IPS DF 6.9 (cell line): Measurements from ENCODE around the gene USH2A.

ENCODE experiments used
- DNase-seq: peaks from one replicate; pipeline ENCODE4 v3.0.0-alpha.2; 2013; ENCODE audit warnings: low read depth, low spot score
- H3K27ac ChIP-seq: one replicate; pipeline ENCODE4 v1.5.1; 2013; ENCODE audit warnings: low read length, control low read depth
- H3K27me3 ChIP-seq: 2 replicates; pipeline ENCODE4 v1.6.1; 2013; ENCODE audit warnings: mild to moderate bottlenecking, low read length; ENCODE audit not compliant: control insufficient read depth, insufficient read depth
- H3K36me3 ChIP-seq: 2 replicates; pipeline ENCODE4 v1.6.1; 2013; ENCODE audit warnings: low read length; ENCODE audit not compliant: control insufficient read depth, insufficient read depth
- H3K4me1 ChIP-seq: 2 replicates; pipeline ENCODE4 v1.6.1; 2013; ENCODE audit warnings: low read length; ENCODE audit not compliant: control insufficient read depth, insufficient read depth
- H3K4me3 ChIP-seq: 2 replicates; pipeline ENCODE4 v1.5.1; 2013; ENCODE audit warnings: mild to moderate bottlenecking, low read length
- H3K9me3 ChIP-seq: 2 replicates; pipeline ENCODE4 v1.6.1; 2013; ENCODE audit warnings: low read length, inconsistent platforms; ENCODE audit not compliant: control insufficient read depth, insufficient read depth
- WGBS: extraction: QIAGEN DNeasy Blood & Tissue Kit; methylation state at CpG from one replicate; pipeline ENCODE4 v1.1.7; 2013; ENCODE audit warnings: mixed read lengths, missing lambda C conversion rate; ENCODE audit not compliant: insufficient read length, insufficient coverage; 5-methylcytosine and 5-hydroxymethylcytosine counted together

Gene USH2A

GRCh38 chr1:215786997-215787396 lies 636.3 kb downstream of the USH2A start:
- H3K4me3 ChIP-seq, result no peak overlapping the region
- no peaks in the 10 kb centered on the region for H3K4me1 ChIP-seq
- no peak for DNase-seq
- H3K36me3 ChIP-seq, result no peaks in the 10 kb centered on the region
- no peaks in the 10 kb centered on the region for H3K27me3 ChIP-seq
- H3K9me3 ChIP-seq, result no peaks in the 10 kb centered on the region
- H3K27ac ChIP-seq, result no peak overlapping the region

DNA sequence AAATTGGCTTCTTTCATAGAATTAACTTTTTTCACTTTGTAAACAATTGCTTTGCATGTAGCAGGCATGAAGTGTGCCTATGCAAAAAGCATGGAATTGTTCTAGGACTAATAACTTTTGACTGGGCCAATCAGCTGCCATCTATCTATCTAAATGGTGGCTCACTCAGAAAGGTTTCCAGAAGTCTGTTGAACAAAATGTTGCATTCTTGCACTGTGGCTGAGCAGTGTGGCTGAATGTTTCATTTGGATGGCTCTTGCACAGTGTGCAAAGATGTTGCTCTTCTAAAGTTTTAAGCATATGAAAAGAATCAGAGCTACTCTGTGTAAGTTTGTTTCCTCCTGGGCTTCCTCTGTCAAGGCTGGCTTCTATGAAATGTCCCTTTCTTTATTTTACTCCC lies 642.6 kb downstream of the USH2A start:
- Histone ChIP-seq H3K27me3 (no peaks in the 10 kb centered on the region), H3K36me3 (no peaks in the 10 kb centered on the region), H3K27ac (no peak overlapping the region), H3K4me1 (no peaks in the 10 kb centered on the region), H3K9me3 (no peaks in the 10 kb centered on the region), H3K4me3 (no peak overlapping the region)
- no peak for DNase-seq

DNA sequence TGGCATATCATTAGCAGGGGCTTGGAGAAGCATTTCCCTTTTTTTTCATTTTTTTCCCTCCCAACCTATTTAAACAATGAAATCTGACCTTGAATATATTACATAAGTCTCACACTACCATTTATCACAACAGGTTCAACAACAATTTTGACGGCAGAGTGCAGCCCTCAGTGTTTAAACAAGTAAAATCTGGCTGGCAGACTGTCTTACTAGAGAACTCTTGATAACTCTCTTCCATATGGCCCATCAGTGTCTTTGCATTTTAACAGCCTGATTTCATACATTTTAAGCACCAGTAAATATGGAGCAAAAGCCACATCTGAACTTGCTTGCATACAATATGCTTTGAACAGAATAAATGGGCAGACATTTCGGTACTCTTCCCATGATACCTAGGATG lies 643.1 kb downstream of the USH2A start:
- H3K4me3 ChIP-seq, result no peak overlapping the region
- no peak for DNase-seq
- H3K36me3 ChIP-seq, result no peaks in the 10 kb centered on the region
- WGBS, result no CpG with 5 or more reads among the region's 2 CpGs
- H3K27me3 ChIP-seq, result no peaks in the 10 kb centered on the region
- no peak overlapping the region for H3K27ac ChIP-seq
- H3K9me3 ChIP-seq, result no peaks in the 10 kb centered on the region
- no peaks in the 10 kb centered on the region for H3K4me1 ChIP-seq

DNA sequence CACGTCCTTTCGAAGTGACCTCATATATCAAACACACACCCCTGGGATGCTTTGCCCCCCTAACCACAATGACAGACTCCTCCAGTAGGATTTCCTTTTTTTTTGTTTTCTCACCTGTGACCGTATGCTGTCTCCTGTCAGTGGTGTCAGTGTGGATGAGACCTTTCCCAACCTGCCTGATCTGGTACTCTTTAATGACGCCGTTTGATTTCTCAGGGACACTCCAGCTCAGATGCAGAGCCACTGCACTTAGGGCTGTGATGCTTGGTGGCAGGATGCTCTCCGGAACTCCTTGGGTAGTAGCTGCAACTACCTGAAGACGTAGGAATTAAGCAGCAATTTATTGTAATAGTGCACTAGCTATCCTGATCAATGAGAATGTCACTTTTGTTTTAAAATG lies 643.5 kb downstream of the USH2A start:
- no peaks in the 10 kb centered on the region for H3K4me1 ChIP-seq
- H3K9me3 ChIP-seq, result no peaks in the 10 kb centered on the region
- H3K36me3 ChIP-seq, result no peaks in the 10 kb centered on the region
- no peak for DNase-seq
- no peaks in the 10 kb centered on the region for H3K27me3 ChIP-seq
- H3K27ac ChIP-seq, result no peak overlapping the region
- no peak overlapping the region for H3K4me3 ChIP-seq
- no CpG with 5 or more reads among the region's 7 CpGs for WGBS

DNA sequence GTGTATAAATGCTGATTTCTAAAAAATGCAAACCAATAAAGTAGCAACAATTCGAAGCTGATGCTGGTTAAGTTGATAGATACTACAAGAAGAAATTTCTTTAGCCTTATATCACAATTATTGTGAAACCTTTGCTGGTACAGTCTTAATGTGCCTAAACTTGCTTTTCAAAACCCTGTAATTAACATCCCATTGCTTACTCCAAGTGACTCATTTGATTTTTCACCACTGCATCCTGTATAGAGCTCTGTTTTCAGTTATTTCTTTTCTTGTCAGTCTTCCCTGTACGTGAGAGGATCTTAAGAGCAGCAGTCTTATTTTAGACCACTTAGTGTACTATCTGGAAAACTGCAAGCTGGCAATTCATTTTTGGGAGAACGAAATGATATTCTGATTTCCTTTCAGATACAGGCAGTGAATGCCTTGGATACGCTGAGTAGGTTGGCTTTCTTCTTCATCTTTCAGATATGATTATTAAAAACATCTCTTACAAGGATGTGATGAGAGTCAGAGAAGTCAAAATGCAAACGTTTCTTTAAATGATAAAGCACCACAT lies 645.8 kb downstream of the USH2A start:
- Histone ChIP-seq H3K4me1 (no peaks in the 10 kb centered on the region), H3K9me3 (no peaks in the 10 kb centered on the region), H3K27me3 (no peaks in the 10 kb centered on the region), H3K27ac (no peak overlapping the region), H3K4me3 (no peak overlapping the region), H3K36me3 (no peaks in the 10 kb centered on the region)
- DNase-seq, result no peak
- no CpG with 5 or more reads among the region's 5 CpGs for WGBS

GRCh38 chr1:215776336-215776735 lies 646.9 kb downstream of the USH2A start:
- H3K27ac ChIP-seq, result no peak overlapping the region
- H3K4me3 ChIP-seq, result no peak overlapping the region
- H3K4me1 ChIP-seq, result no peaks in the 10 kb centered on the region
- no CpG with 5 or more reads among the region's 5 CpGs for WGBS
- no peaks in the 10 kb centered on the region for H3K9me3 ChIP-seq
- DNase-seq, result no peak
- no peaks in the 10 kb centered on the region for H3K36me3 ChIP-seq
- H3K27me3 ChIP-seq, result no peaks in the 10 kb centered on the region

GRCh38 chr1:215772151-215772550 lies 651.1 kb downstream of the USH2A start:
- no CpG with 5 or more reads among the region's 1 CpG for WGBS
- DNase-seq, result no peak
- H3K4me1 ChIP-seq, result no peaks in the 10 kb centered on the region; the same call in 1 of the 2 replicates
- H3K9me3 ChIP-seq, result no peaks in the 10 kb centered on the region
- H3K27ac ChIP-seq, result no peak overlapping the region
- H3K4me3 ChIP-seq, result no peak overlapping the region
- no peaks in the 10 kb centered on the region for H3K36me3 ChIP-seq
- no peaks in the 10 kb centered on the region for H3K27me3 ChIP-seq

DNA sequence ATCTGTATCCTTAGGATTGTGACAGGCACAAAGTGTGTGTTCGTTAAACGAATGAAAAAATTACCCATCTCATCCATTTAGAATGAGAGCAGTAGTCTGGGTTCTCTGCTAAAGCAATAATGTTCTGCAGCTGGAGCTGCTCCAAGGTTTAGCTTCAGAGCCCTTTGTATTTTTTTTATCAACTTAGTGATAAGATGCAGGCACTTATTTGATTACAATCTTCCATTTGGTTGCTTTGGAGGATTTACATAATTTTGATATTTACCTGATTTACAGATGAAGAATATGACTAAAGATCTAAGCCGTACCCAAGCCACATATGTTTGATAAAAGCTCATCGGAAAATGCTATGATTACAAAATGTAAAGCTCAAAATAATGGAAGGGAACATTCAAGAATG lies 654.9 kb downstream of the USH2A start:
- no peaks in the 10 kb centered on the region for H3K9me3 ChIP-seq
- H3K27me3 ChIP-seq, result no peaks in the 10 kb centered on the region
- H3K4me1 ChIP-seq, result no peaks in the 10 kb centered on the region; the same call in 1 of the 2 replicates
- no peaks in the 10 kb centered on the region for H3K36me3 ChIP-seq
- H3K4me3 ChIP-seq, result no peak overlapping the region
- WGBS, result no CpG with 5 or more reads among the region's 4 CpGs
- H3K27ac ChIP-seq, result no peak overlapping the region
- DNase-seq, result no peak

- Histone ChIP-seq H3K27ac (no peak overlapping the region), H3K27me3 (no peaks in the 10 kb centered on the region), H3K9me3 (no peaks in the 10 kb centered on the region), H3K4me3 (no peak overlapping the region), H3K4me1 (no peaks in the 10 kb centered on the region; the same call in 1 of the 2 replicates), H3K36me3 (no peaks in the 10 kb centered on the region)
- DNase-seq, result no peak
- no CpG with 5 or more reads among the region's 2 CpGs for WGBS
Measured at GRCh38 chr1:215767761-215768160, 655.5 kb downstream of the USH2A start.

DNA sequence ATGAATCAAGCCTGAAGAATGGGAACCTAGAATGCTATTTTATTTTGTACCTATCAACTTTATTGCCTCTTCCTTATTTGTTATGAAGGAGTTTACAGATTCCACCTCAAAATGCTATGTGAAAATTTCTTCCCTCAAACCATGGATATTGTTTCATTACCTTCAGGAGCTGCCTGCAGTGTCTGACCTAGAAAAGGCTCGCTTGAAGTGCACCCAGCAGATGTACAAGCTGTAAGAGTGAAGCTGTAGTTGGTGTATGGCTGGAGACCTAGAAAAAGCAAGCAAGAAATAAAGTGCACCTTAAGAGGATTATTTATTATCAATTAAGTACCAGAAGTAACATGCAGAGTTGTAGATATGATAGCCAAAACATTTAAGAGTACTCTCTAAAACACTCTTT lies 656.7 kb downstream of the USH2A start:
- Histone ChIP-seq H3K27me3 (no peaks in the 10 kb centered on the region), H3K9me3 (no peaks in the 10 kb centered on the region), H3K4me3 (no peak overlapping the region), H3K36me3 (no peaks in the 10 kb centered on the region), H3K27ac (no peak overlapping the region), H3K4me1 (no peaks in the 10 kb centered on the region; the same call in 1 of the 2 replicates)
- WGBS, result no CpG with 5 or more reads among the region's 1 CpG
- no peak for DNase-seq

DNA sequence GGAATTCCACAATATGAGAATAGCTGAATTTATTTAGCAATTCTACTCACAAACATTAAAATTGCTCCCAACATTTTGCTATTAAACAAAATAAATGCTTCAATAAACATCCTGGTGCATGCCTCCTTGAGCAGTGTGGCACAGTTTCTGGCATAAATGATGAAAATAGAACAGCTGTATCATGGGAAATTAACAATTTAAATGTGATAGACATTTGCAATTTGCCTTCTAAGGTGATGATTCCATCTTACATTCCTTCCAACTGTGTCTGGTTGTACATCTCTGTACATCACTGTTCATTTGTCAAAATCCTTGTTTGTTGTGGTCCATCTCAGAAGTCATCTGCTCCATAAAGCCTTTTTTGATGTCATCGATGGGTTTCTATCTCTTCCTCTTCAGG lies 657.4 kb downstream of the USH2A start:
- no peaks in the 10 kb centered on the region; the same call in 1 of the 2 replicates for H3K4me1 ChIP-seq
- WGBS, result no CpG with 5 or more reads among the region's 1 CpG
- no peak for DNase-seq

More for the DNA sequence above, 657.4 kb downstream of the USH2A start:
- H3K4me3 ChIP-seq, result no peak overlapping the region
- H3K36me3 ChIP-seq, result no peaks in the 10 kb centered on the region
- H3K27ac ChIP-seq, result no peak overlapping the region
- H3K9me3 ChIP-seq, result no peaks in the 10 kb centered on the region
- H3K27me3 ChIP-seq, result no peaks in the 10 kb centered on the region
